ENCODE data around the gene AGK.
"Not testable (repeated sequence)": the region's sequence is repeated elsewhere in the genome, so short reads cannot be mapped to it uniquely, and the experiment has no call there.

Gene AGK

DNA sequence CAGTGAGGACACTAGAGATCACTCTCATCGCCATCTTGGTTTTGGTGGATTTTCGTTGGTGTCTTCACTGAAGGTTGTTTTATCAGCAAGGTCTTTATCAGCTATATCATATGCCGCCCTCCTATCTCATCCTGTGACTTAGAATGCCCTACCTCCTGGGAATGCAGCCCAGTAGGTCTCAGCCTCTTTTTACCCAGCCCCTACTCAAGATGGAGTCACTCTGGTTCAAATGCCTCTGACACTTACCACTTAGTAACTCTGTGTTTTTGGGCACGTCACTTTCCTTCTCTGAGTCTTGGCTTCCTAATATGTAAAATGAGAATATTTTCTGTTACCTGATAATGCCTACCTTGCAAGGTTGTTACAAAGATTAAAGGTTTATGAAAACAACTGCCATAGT is 37.7 kb downstream of the AGK start:
- no peak for DNase-seq

DNA sequence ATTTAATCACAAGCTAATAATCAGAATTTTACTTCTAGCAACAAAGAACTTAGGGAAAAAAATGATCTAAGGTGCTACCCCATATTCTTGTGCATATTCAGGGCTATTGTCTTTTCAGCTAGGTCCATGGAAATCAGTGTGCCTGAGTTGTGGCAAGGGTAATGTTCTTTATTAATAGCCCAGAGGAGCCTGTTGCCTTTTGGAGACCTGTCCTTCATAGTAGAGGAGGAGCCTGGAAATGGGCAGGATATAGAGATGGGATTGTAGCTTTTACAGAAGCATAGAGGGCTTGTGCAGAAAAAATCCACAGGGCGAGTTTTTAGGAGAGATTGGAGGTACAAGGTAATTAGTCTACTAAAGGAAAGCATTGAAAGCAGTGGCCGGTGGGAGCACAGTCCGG is 38.9 kb downstream of the AGK start:
- DNase-seq = no peak

DNA sequence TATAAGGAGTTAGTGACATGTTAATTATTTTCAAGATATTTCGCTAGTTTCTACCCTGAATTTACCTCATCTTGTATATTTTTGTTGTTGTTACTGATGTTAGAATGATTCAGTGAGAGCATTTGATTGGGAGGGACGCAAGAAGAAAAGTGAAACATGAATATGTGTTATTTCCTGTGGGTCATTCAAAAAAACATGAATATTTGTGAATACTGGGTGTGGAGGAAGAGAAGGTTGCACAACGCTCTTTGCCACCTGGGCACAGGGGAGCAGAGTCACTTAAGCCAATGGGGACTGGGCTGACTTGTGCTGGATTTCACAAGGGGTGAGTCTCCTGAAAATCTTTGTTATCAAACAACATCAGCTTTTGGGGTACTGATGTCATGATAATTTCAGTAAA is 39.5 kb downstream of the AGK start:
- no peak for DNase-seq

DNA sequence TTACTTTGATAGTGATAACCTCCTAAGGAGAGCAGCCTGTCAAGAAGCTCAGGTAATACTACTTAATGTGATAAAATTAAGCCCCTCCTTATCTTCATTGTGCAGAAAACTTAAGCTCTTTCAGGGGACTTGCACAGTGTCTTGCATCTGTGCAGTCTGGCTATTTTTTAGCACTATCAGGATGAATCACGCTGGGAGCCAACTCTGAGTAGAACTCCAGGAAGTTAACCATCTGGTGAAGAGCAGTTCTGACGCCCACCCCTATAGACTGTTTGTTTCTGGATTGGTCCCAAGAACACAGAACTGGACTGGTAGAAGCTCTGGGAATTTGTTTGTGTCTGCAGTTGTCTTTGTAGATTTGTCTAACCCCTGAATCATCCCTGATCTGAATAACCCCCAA is 41.9 kb downstream of the AGK start:
- no peak for DNase-seq

DNA sequence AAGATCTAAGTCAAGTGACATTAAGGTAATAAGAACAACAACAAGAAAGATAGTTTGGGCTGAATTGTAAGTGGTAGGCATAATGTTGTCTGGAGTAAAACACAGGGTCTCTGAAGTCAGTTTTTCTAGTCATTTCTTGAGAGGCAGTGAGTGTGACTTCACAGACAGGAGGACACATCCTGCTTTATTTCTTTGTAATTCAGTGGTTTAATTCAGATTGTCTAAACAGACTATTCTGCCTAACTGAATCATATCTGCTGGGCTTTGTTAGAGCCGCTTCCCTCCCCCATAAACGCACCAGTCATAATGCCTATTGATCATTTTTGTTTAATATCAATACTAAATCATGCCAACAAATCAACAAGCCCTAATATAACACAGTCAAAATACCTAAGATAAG is 46.8 kb downstream of the AGK start:
- no peak for DNase-seq

DNA sequence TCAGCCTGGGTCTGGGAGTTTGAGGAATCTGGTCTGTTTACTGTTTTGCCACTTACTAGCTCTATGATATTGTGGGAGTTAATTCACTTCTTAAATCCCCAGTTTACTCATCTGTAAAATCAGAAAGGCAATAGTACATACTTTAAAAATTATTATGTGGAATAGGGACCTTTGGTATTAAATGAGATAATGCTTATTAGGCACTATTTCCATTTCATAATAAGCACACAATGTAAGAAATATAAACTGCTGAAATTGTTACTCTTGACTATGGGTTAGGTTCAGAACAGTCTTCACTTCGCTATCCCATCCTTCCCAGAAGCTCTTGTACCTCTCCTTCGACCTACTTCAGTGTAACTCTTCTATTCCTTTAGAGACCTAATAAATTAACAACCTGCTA is 47.2 kb downstream of the AGK start:
- no peak for DNase-seq

DNA sequence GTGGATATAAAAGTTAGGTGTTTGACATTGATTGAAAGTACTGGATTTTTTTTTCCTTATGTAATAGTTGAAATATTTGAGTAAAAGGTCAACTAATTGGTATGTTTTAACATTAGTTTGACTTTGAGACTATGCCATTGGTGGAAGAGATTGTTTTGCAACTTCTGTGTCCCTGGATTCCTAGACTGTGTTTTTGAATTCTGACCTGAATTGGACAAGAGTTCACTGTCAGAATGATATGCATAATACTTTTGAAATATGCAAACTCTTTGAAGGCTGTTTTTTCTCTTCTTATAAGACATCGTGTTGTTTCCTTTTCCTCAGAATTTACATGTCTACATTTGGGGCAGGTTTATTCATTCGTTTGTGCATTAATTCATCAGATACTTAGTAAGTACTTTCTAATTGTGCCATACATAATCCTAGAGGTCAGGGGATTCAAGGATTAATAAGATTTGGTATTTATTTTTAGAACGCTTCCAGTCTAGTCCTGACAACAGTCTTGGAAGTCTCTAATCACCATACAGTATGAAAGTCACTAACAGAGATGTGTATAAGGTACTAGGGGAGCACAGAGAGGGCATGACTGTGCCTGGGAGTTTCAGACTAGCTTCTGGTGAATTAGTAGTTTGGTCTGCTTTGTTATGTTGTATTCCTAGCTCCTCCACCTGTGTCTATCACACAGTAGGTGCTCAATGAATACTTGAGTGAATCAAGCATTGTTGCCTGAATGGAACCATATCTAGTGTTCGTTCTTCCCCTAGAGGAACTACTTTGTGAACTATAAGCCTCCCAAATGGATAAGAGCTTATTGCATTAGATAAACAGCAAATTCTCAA is 49.2 kb downstream of the AGK start:
- DNase-seq = no peak

DNA sequence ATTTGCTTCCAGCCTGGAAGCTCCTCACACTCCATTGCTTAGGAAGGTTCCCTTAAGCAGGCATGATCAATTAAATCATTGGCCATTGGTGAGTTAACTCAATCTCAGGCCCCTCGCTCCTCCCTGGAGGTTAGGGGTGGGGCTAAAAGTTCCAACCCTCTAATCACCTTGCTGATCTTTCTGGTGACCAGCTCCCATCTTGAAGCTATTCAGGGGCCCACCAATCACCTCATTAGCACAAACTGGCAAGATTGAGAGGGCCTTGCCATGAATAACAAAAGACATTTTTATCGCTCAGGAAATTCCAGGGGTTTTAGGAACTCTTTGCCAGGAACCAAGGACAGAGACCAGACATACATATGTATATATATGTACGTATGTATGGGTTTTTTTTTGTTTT is 58.4 kb downstream of the AGK start:
- DNase-seq = no peak

DNA sequence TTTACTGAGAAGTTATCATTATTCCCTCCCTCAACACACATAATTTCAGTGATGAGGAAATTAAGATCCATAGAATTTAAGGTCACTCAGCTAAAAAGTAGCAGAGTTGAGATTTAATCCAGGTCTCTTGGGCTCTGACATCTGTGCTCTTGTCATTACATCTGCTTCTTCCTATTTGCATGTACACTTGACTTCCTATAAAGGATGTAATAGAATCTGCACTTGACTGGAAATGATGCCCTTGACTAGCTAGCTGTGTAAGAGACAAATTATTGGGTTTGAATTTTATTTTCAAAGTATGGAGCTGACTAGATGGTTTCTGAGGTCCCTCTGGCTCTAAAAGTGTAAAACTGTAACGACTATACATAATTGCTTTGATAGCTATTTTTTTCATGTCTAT is 59.5 kb downstream of the AGK start:
- DNase-seq = no peak

DNA sequence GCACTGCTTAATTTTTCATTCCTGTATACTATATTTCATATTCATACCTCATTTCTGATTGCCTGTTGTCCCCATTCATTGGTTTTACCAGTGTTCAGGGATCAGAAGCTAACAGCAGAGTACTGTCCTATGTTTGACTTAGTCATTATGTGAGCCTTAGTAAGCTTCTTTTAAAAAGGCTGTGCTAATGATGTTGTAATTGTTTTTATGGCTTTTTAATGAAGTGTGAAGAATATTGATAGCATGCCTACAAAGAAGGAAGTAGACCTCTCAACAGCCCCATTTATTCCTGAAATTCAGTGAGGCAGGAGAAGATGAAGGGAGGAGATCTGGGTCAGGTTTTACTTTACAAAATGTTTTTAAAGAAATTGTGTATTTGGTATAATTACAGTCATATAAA is 61.7 kb downstream of the AGK start:
- DNase-seq = no peak

DNA sequence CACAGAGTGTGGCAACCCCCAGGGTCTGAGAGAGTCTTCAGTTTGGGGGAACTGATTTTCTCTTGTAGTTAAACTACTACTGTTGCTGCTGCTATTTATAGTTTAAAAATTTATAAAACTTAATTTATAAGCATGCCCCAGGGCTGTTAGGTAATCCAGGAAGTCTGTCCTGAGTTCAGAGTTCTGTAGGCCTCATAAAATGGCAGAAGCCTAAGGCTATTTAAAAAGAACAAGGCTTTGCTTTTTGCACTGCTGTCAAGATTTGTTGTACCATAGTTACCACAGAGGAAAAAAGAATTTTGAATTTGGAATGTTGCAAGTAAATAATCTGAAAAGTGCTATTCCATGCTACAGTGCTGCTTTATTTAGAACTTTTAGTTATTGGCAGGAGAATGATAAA is 66.1 kb downstream of the AGK start:
- DNase-seq = no peak

DNA sequence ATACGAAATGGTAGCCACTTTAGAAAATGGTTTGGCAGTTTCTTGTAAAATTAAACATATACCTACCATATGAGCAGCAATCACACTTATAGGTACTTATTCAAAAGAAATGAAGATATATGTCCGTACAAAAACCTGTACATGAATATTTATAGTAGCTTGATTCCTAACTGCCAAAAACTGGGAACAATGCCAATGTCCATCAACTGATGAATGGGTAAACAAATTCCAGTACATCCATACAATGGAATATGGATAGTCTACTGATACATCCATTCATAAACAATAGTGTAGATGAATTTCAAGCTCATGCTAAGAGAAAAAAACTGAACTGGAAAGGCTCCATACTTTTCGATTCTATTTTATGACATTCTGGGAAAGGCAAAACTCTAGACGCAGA is 68.5 kb downstream of the AGK start:
- DNase-seq = no peak

DNA sequence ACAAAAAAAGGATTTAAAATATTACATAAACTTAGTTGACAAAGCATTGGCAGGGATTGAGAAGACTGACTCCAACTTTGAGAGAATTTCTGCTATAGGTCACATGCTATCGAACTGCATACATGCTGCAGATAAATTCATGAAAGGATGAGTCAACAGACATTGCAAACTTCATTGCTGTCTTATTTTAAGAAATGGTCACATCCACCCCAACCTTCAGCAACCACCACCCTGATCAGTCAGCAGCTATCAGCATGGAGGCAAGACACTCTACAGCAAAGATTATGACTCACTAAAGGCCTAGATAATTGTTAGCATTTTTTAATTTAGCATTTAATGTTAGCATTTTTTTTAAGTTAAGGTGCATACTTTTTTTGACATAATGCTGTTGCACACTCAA is 73.6 kb downstream of the AGK start:
- DNase-seq = no peak

DNA sequence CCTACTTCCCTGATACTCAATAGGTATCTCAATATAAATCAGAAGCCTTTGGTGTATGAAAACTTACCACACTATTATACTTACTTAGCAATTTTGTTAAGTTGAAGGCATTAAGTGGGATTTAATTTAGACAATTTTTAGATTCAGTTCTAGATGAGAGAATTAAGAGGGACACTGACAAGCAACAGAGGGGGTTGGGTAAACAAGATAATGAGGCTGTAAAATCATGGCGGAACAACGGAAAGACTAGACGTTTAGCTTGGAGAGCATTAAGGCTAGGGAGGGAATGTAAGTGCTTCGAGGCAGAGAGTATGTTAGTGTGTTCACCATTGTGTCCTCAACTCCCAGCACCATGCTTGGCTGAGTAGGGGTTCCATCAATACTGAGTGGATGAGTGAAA is 79.4 kb downstream of the AGK start:
- DNase-seq = no peak

DNA sequence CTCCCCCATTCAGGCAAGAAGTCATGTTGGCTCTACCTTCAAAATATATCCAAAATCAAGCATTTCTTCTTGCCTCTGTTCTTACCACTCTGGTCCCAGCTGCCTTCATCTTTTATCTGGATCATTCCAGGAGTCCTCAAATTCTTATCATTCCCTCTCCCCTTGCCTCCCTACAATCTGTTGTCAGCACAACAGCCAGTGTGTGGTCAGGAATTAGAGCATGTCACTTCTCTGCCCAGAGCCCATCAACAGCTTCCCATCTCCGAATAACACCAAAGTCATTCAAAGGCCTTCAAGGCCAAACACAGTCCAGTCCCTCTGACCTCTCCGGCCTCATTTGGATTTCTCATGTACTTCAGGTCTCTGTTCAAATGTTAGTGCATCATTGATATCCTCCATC is 80.3 kb downstream of the AGK start:
- no peak for DNase-seq

DNA sequence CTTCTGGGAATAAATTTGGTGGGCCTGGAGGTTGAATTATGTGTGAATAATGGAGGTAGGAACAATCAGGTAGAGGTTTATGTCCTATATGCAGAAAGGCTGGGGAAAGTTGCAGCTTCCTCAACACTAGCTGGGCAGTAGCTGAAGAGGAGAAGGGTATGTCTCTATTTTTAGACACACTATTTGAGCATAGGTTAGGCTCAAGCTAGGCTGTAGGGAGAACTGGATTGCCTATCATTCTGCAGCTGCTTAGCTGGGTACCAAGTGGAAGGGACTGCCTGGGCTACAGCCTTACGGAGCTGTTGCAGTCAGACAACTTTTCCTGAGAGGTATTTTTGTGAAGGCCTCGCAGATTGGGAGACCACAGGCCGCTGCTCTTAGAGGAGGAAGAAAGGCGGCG is 82.9 kb downstream of the AGK start:
- no peak for DNase-seq

DNA sequence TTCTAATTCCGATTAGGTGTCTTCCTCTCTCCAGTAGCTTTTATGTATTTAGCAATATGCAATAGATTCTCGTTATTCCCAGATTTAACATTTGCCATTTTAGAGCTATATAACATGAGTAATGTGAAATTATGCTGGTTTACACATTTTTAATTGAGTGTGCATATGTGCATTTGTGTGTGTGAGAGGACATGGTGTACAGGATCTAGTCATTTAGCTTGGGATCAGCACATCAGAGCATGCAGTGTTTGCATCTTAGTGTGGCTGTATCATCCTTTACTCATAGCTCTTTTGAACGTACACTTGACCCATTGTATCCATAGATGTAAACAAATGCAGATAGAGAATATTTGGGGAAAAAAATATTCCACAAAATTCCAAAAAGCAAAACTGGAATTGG is 84.8 kb downstream of the AGK start:
- DNase-seq = no peak

DNA sequence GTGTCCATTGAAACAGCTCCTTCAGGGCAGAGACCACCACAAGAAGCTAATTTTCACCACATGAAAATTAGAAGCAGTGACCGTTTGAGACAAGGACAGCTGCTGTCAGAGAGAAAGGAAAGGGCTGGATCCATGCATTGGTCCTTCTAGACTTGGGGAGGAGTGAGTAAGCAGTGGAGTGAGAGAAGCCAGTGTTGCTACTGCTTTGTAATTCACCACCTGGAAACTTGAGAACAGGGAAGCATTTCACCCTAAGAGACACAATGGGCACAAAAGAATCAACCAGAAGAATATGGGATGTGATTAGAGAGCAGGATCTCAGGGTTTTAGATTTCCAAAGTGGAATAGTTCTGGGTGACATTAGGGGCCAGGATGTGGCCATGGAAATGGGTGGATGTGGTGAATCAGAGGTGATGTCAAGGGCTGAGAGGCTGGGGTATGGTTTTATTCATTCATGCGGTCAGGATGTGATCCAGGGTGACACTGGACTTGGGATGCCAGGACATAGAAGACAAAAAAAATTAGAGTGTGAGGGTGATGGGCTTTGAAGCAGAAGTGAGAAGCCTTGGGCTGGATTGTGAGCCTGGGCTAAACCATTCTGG is 89.1 kb downstream of the AGK start:
- DNase-seq = no peak

DNA sequence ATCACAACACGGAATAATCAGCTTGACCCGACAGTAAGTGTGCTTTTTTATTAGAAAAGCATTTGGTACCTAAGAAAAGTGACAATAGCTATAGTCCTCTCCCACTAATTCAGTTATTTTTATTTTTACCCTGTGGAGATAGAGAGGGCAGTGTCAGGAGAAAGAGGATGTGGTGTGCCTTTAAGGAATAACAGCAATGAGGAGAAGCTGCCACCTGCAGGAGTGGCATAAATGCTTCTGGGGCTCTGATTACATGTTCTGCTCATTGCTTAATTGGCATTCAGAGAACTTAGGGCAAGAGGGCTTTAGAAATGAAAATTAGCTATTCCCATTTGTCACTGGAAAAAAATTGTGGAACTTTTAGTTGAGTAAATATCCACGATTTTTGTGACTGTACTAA is 90.7 kb downstream of the AGK start:
- no peak for DNase-seq

DNA sequence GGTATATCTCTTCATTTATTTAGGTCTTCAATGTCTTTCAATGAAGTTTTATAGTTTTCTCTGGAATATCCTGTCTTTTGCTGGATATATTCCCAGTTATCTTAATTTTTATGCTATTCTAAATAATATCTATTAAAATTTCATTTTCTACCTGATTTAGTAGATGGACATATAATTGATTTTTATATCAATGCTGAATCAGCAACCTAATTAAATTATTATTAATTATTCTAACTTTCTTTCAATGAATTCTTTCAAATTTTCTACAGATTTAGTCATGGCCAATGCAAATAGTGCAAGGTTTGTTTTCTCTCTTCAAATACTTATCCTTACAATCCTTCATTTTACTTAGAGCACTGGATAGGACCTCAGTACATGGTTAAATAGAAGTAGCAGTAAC is 94.0 kb downstream of the AGK start:
- DNase-seq = no peak

DNA sequence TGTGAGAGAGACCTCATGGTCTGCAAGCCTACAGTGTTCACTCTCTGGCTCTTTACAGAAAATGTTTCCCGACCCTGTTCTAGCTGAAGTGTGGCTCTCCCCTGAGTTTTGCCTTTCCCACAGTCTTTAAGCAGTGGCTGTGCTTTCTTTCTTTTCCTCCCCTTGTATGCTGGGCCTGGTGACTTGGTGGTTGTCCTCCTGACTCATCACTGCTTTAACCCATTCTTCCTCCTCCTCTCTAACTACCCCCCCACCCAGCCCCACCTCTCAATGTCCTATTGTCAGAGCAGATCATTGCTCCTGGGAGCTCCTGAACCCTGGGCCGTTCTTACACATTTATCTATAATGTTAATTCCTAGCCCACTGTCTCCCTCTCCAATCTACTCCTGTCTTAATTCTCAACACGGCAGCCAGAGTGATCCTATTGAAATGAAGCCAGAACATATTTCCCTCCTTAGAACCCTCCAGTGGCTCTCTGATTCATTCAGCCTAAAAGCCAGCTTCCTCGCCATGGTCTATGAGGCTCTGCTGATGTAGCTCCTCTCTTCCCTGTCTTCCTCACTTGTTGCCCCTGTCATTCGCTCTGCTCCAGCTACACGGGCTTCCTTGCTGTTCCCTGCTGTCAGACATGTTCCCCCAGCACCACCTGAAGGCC is 95.7 kb downstream of the AGK start:
- DNase-seq = no peak

DNA sequence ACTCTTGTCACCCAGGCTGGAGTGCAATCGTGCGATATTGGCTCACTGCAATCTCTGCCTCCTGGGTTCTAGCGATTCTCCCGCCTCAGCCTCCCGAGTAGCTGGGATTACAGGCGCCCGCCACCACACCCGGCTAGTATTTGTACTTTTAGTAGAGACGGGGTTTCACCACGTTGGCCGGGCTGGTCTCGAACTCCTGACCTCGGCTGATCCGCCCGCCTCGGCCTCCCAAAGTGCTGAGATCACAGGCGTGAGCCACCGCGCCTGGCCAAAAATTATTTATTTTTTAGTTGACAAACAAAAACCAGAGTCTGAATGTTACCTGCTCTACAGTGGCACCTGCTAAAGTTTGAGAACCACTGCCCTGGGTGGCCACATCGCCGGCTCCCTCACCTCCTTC is 96.5 kb downstream of the AGK start:
- not testable (repeated sequence) for DNase-seq

DNA sequence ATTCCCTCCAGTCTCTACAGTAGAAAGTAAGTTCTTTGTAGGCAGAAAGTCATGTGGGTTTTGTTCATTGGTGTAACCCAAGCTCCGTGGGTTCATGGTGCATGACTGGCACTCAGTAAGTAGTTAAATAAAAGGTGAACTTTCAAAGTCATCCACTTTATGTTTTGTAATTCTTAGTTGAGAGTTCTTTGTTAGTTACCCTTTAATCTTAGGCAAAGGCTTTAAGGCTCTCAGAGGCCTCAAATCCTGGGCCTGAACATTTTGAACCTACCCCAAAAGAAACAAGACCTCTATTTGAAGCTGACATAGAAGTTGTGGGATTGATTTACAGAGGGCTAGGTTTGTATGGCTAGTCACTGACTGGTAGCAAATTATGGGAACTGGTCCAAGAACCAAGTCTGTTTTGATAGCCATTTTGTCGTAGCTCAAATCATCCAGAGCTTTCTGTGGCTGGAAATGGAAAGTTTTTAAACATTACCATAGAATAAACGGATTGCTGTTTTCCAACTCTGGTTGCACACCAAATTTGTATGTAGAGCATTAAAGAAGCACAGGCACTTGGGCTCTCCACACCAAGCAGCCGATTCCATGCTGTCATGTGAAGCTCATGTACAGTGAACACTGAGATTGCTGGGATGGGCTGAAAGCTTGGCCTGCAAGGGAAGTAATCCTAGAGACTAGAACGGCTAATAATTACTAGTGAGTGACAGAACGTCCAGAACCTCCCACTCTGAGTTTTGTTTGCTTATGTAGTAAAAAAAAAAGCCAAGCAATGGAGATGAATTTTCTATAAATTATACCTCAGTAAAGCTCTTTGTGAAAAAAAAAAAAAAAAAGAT is 97.3 kb downstream of the AGK start:
- no peak for DNase-seq

Data from SIG-M5 (cell line).